Adrenal gland (tissue), 5 donors: ENCODE measurements around the gene AGO1.

ENCODE experiments used
- POLR2A ChIP-seq, 2 donors: fragments of 450-650 bp; IDR thresholded peaks; one replicate each; pipeline ENCODE4 v1.6.1; 2017; ENCODE audit warnings: antibody characterized with exemption in 2 of 2, mild to moderate bottlenecking in 2 of 2, moderate library complexity in 1 of 2
- TF ChIP-seq, protein P1 (sequence below), 6 experiments: fragments of 450-650 bp in 4 of 6; fragments of 200-600 bp in 2 of 6; sonication (generic) in 1 of 6; IDR thresholded peaks; 1 replicate in 5 of 6; 2 replicates in 1 of 6; pipeline versions ENCODE4 v1.5.1 to v1.8.0; 2016 to 2021; ENCODE audit warnings: antibody characterized with exemption in 6 of 6, mild to moderate bottlenecking in 2 of 6, moderate library complexity in 1 of 6
- donor health status: DM: no; HTN: no; CAD: no.

DNA sequence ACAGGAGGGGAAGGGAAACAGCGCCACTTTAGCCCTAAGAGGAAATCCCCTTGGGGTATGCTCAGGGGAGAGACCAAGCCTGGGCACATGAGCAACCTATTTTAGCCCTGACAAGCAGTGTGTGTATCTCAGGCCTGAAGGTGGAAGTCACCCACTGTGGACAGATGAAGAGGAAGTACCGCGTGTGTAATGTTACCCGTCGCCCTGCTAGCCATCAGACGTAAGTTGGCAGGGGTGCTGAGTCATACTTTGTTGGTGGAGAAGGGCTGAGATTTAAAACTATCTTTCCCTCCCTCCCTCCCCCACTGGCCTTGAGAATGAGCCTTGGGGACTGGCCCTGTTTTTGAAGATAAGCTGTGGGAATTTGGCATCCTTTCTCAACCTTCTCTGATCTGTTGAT lies 11.2 kb downstream of the AGO1 start:
- TF ChIP-seq, protein P1, sequence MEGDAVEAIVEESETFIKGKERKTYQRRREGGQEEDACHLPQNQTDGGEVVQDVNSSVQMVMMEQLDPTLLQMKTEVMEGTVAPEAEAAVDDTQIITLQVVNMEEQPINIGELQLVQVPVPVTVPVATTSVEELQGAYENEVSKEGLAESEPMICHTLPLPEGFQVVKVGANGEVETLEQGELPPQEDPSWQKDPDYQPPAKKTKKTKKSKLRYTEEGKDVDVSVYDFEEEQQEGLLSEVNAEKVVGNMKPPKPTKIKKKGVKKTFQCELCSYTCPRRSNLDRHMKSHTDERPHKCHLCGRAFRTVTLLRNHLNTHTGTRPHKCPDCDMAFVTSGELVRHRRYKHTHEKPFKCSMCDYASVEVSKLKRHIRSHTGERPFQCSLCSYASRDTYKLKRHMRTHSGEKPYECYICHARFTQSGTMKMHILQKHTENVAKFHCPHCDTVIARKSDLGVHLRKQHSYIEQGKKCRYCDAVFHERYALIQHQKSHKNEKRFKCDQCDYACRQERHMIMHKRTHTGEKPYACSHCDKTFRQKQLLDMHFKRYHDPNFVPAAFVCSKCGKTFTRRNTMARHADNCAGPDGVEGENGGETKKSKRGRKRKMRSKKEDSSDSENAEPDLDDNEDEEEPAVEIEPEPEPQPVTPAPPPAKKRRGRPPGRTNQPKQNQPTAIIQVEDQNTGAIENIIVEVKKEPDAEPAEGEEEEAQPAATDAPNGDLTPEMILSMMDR (IDR thresholded peaks at IDR 0.05) = no peak
- peak in 1 of 2 donors; percentile 37 for TF ChIP-seq POLR2A (IDR thresholded peaks at IDR 0.05)
